GM20000 (cell line): ENCODE measurements around the gene YIF1B.

Experiments used
- DNase-seq: peaks from one replicate; pipeline ENCODE4 v3.0.0; 2012; ENCODE audit warnings: low spot score
- TF ChIP-seq, protein P1 (sequence below): IDR thresholded peaks from 2 replicates; pipeline ENCODE4 v1.5.1; 2012; ENCODE audit warnings: mild to moderate bottlenecking, control low read depth; ENCODE audit errors: extremely low read depth, missing control alignments

YIF1B gene

GRCh38 chr19:38280030-38280921 is 35.5 kb downstream of the YIF1B start:
- no peak for DNase-seq
- TF ChIP-seq, protein P1, sequence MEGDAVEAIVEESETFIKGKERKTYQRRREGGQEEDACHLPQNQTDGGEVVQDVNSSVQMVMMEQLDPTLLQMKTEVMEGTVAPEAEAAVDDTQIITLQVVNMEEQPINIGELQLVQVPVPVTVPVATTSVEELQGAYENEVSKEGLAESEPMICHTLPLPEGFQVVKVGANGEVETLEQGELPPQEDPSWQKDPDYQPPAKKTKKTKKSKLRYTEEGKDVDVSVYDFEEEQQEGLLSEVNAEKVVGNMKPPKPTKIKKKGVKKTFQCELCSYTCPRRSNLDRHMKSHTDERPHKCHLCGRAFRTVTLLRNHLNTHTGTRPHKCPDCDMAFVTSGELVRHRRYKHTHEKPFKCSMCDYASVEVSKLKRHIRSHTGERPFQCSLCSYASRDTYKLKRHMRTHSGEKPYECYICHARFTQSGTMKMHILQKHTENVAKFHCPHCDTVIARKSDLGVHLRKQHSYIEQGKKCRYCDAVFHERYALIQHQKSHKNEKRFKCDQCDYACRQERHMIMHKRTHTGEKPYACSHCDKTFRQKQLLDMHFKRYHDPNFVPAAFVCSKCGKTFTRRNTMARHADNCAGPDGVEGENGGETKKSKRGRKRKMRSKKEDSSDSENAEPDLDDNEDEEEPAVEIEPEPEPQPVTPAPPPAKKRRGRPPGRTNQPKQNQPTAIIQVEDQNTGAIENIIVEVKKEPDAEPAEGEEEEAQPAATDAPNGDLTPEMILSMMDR, result no peak

DNA sequence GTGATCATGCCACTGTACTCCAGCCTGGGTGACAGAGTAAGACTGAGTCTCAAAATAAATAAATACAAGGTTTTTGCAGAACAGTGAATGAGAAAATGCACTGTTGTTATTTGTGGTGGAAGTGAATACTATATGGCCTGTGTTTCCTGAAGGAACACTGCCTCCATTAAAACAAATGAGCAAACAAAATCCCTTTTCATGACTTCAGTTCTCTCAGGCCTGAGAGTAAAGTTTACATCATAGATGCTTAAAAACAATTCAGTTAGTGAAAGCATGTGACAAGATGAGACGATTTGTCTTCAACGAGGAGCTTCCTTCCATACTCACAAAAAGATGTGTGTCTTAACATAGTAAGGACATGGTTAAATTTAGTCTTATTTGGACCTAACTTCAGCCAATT is 37.0 kb downstream of the YIF1B start:
- TF ChIP-seq, protein P1, result no peak
- no peak for DNase-seq

DNA sequence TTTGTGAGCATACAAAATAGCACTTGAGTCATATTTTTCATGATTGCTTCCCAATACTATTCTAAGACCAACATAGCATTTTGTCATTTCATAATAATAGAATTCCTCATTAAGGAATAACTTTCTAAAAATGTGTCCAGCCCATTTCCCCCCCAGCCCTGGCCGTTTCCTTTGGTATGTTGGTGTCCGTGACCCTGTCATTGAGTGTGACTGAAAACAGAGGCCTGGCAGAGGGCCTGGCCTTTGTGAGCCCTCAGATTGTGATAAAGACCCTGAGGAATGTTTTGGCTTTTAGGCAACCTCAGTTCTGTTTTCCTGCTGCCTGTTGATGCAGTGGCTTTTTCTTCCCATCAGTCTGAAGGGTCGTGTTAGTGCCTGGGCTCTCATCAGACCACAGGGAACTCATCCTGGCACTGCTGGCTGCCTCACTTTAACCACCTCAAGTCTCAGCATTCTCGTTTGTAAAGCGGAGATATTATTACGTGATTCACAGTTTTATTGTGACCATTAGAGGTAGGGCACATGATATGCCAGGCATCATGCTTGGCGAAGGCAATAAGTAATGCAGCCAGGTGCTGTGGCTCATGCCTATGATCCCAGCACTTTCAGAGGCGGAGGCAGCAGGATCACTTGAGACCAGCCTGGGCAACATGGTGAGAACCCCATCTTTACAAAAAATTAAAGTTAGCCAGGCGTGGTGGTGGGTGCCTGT is 37.6 kb downstream of the YIF1B start:
- TF ChIP-seq, protein P1, result no peak
- no peak for DNase-seq

- DNase-seq, result no peak
- TF ChIP-seq, protein P1, result no peak
Measured at GRCh38 chr19:38277549-38277948, 38.2 kb downstream of the YIF1B start.

DNA sequence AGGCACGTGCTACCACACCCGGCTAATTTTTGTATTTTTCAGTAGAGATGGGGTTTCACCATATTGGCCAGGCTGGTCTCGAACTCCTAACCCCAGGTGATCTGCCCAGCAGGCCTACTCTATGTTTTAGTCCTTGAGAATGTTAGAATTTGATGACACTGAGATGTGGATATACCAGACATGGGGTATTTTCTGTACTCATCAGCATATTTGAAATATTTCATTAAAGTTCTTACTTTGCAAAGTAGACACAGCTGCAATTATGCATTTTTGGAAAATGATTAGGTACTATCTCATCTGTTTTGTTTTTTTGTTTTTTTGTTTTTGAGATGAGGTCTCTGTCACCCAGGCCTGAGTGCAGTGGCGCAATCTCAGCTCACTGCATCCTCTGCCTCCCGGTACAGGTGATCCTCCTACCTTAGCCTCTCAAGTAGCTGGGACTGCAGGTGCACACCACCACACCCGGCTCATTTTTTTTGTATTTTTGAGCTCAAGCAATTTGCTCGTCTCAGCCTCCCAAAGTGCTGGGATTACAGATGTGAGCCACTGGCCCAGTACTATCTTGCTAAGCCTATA is 38.7 kb downstream of the YIF1B start:
- TF ChIP-seq, protein P1, result no peak
- no peak for DNase-seq

- DNase-seq, result no peak
- TF ChIP-seq, protein P1, result no peak
Measured at GRCh38 chr19:38274739-38275138, 41.0 kb downstream of the YIF1B start.

DNA sequence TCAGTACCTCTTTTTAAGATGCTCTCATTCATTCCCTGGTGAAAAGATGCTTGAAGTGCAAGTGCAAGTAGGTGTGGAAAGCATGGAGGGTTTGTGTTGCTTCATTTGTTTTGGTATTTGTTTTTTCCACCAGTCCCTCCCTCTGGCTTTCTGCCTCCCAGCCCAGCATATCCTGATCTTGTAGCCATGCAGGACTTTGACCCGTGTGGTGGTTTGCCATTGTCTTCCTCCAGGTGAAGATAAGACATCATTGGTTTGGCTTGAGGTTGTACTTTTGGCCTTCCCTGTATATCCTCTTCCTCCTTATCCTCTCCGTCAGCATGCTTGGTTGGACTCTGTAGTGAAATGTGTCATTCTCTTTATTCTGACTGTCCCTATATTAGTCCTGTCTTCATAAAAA is 42.2 kb downstream of the YIF1B start:
- TF ChIP-seq, protein P1, result no peak
- no peak for DNase-seq
